Measurements from ENCODE around the gene TRA2A.

DNA sequence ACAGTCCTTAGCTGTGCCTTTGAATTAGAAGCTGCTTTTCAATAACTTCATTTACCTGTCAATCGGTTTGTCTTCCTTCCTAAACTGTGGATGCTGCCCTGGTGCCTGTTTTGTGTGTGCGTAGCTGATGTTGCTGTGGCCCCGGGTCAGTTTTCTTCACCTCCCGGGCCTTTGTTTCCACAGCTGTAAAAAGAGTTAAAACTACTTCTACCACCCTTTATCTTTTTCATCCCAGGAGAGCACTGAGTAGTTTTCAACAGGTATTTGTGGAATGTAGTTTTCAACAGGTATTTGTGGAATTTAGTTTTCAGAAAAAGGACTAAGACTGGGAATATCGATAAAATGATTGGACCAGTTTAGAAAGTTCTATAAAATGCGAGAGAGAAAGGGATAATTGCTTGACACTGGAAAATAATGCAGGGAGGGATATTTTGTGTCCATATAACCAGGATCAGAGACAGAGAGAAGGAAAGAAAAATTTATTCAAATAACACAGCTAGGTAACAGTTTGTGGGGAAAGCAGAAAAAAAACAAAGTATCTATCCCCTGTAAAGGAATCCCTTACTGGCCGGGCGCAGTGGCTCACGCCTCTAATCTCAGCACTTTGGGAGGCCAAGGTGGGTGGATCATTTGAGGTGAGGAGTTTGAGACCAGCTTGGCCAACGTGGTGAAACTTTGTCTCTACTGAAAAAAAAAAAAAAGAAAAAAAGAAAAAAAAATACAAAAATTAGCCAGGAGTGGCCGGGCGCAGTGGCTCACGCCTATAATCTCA, 45.6 kb downstream of the TRA2A start:
- no peak for TF ChIP-seq ZNF12 (CRISPR knock-in tag; IDR thresholded peaks at IDR 0.05)
- no peak for TF ChIP-seq ZNF383 (CRISPR knock-in tag; IDR thresholded peaks at IDR 0.05; ENCODE audit: borderline replicate concordance)
- TF ChIP-seq, protein P1, sequence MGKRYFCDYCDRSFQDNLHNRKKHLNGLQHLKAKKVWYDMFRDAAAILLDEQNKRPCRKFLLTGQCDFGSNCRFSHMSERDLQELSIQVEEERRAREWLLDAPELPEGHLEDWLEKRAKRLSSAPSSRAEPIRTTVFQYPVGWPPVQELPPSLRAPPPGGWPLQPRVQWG (CRISPR knock-in tag; IDR thresholded peaks at IDR 0.05; ENCODE audit: borderline replicate concordance, low read depth) = no peak
- TF ChIP-seq ZNF724P (CRISPR knock-in tag; IDR thresholded peaks at IDR 0.05; ENCODE audit: borderline replicate concordance) = no peak
- TF ChIP-seq POLR2AphosphoS5 (IDR thresholded peaks at IDR 0.05; ENCODE audit: low read depth, low read length) = no peak

Measured in HepG2 (cell line).